Aorta (tissue), 5 donors: ENCODE data around the gene ZNF311. TPM values are rescaled to one million over a fixed set of nuclear protein-coding genes. Genes with fewer than 3 reads are reported as not detected.
"Not testable (repeated sequence)": the region's sequence is repeated elsewhere in the genome, so short reads cannot be mapped to it uniquely, and the experiment has no call there.

Experiments
- ATAC-seq: fragments of 200-7000 bp; cut with Tn5 transposase; one replicate; pipeline ENCODE4 v1.9.1; 2022; ENCODE audit warnings: moderate library complexity; ENCODE audit not compliant: low FRiP score
- DNase-seq, 2 donors: peaks; one replicate each; pipeline ENCODE4 v3.0.0-alpha.2; 2020
- H3K27ac ChIP-seq, 2 donors: one replicate each; pipeline ENCODE4 v1.5.1; 2013; ENCODE audit warnings: low read length in 2 of 2, mild to moderate bottlenecking in 2 of 2, moderate library complexity in 2 of 2, control low read depth in 1 of 2, inconsistent platforms in 1 of 2, low read depth in 1 of 2
- H3K27me3 ChIP-seq, 2 donors: one replicate each; pipeline ENCODE4 v1.6.1; 2013; ENCODE audit warnings: control low read depth in 1 of 2, low read length in 1 of 2, mild to moderate bottlenecking in 1 of 2, moderate library complexity in 1 of 2; ENCODE audit not compliant: insufficient read depth in 2 of 2, control insufficient read depth in 1 of 2
- H3K36me3 ChIP-seq, 2 donors: one replicate each; pipeline ENCODE4 v1.6.1; 2013; ENCODE audit warnings: control low read depth in 1 of 2, low read length in 1 of 2, mild to moderate bottlenecking in 1 of 2; ENCODE audit not compliant: insufficient read depth in 2 of 2, control insufficient read depth in 1 of 2
- H3K4me1 ChIP-seq, 2 donors: one replicate each; pipeline ENCODE4 v1.6.1; 2013; ENCODE audit warnings: low read length in 2 of 2, control low read depth in 1 of 2, mild to moderate bottlenecking in 1 of 2, moderate library complexity in 1 of 2; ENCODE audit not compliant: insufficient read depth in 2 of 2, control insufficient read depth in 1 of 2
- H3K4me3 ChIP-seq, 2 donors: one replicate each; pipeline ENCODE4 v1.5.1; 2013; ENCODE audit warnings: low read length in 2 of 2, control low read depth in 1 of 2, mild to moderate bottlenecking in 1 of 2
- H3K9me3 ChIP-seq: one replicate; pipeline ENCODE4 v1.6.1; 2013; ENCODE audit warnings: mild to moderate bottlenecking, low read length; ENCODE audit not compliant: control insufficient read depth
- WGBS, 2 donors: extraction: QIAGEN DNeasy Blood & Tissue Kit; methylation state at CpG; one replicate each; pipeline ENCODE4 v1.1.7; 2013; 5-methylcytosine and 5-hydroxymethylcytosine counted together
- intact Hi-C, 2 donors: fragments of 100-400 bp; cut with DNase I; formaldehyde crosslinking; loops; one replicate each; pipeline versions ENCODE4 v1.14.2 to v1.15.0; 2022
- polyA plus RNA-seq, 2 donors: library from polyadenylated mRNA; stranded (reverse); fragments of 200-250 nt; gene quantifications; one replicate each; pipeline ENCODE4 v1.2.3, GENCODE V29; 2013
- total RNA-seq, 2 donors: library from RNA; stranded (reverse); fragmentation: NEBNext Ultra II Directional; extraction: Animal tissue kit (Norgen Biotek cat#: 25700); gene quantifications; one replicate each; pipeline ENCODE4 v1.2.1, GENCODE V29; 2021
- donor health status: healthy with polysubstance abuse.
- donor health status: Bipolar disorder and iron deficiency.
- donor health status: DM: no; HTN: no; CAD: no.
- donor health status: DM: no; HTN: no; CAD: no.
- donor health status: DM: yes; HTN: yes; CAD: no.

ZNF311 gene
- total and polyA plus RNA-seq, 4 donors, result 0.62 to 1.2 (median 0.94) TPM

GRCh38 chr6:28980137-28980851 lies 24.8 kb downstream of the ZNF311 start:
- peak overlapping the region in 1 of 2 donors; percentile 32 for H3K27ac ChIP-seq
- 47 to 48% methylated on average over 8 of the region's 8 CpGs for WGBS, 2 donors
- peak overlapping the region in 1 of 2 donors; percentile 36 for H3K4me3 ChIP-seq
- no peaks in the 10 kb centered on the region for H3K36me3 ChIP-seq
- no peaks in the 10 kb centered on the region for H3K9me3 ChIP-seq
- H3K27me3 ChIP-seq, result no peaks in the 10 kb centered on the region
- ATAC-seq, result no peak
- H3K4me1 ChIP-seq, result peaks cover 0 to 2% of the 10 kb centered on the region in 2 donors
- no peak for DNase-seq
- intact Hi-C loops, result loop anchor here (5.0 to 10.0 kb wide), 4 partner anchors 98 to 1085 kb away; a partner anchor contains a TSS

GRCh38 chr6:28979679-28980078 lies 25.4 kb downstream of the ZNF311 start:
- intact Hi-C loops, result loop anchor here (5.0 to 10.0 kb wide), 4 partner anchors 97 to 1085 kb away; a partner anchor contains a TSS
- Histone ChIP-seq H3K9me3 (no peaks in the 10 kb centered on the region), H3K27ac (no peak overlapping the region), H3K27me3 (no peaks in the 10 kb centered on the region), H3K4me1 (peaks cover 0 to 2% of the 10 kb centered on the region in 2 donors), H3K36me3 (no peaks in the 10 kb centered on the region), H3K4me3 (no peak overlapping the region)
- ATAC-seq (no peak), DNase-seq (no peak)
- WGBS, 2 donors, result 65 to 66% methylated on average over 2 of the region's 2 CpGs

DNA sequence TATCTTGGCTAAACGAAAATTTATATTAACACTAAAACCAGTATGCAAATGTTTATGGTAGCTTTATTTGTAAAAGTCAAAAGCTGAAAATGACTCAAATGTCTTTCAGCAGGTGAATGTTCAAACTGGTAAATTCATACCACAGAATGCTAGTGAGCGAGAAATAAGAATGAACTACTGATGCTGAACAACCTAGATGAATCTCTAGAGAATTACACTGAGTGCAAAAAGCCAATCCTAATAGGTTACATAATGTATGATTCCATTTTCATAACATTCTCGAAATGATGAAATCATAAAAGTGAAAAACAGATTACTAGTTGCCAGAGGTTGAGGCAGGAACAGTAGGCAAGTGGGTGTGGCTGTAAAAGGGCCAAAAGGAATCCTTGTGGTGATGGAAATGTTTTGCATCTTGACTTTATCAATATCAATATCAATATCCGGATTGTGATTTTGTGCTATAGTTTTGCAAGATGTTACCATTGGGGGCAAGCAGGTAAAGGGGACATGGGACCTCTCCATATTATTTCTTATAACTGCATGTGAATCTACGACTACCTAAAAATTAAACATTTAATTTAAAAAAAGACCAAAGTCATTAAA lies 26.1 kb downstream of the ZNF311 start:
- intact Hi-C loops, result no loop called here
- 82 to 89% methylated on average over 5 of the region's 5 CpGs for WGBS, 2 donors
- Histone ChIP-seq H3K4me3 (no peak overlapping the region), H3K36me3 (no peaks in the 10 kb centered on the region), H3K4me1 (peaks cover 0 to 2% of the 10 kb centered on the region in 2 donors), H3K27me3 (no peaks in the 10 kb centered on the region), H3K27ac (no peak overlapping the region), H3K9me3 (no peaks in the 10 kb centered on the region)
- DNase-seq (no peak), ATAC-seq (no peak)

DNA sequence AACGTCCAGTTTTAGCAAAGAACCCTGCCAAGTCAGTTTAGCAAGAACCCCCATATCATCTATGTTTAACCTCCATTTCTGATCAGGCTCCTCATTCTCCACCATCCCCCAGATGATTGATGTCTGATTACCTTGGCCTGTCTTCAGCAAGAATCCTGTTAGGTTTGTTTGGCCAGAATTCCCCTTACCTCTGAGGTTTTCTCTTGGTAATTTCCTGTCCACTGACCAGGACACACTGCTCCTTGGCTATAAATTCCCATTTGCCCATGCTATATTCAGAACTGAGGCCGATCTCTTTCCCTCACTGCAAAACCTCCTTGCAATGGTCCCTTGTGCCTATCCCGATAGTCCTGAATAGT lies 27.0 kb downstream of the ZNF311 start:
- H3K4me3 ChIP-seq, result no peak overlapping the region
- 94 to 97% methylated on average over 3 of the region's 3 CpGs for WGBS, 2 donors
- H3K36me3 ChIP-seq, result no peaks in the 10 kb centered on the region
- H3K4me1 ChIP-seq, result peaks cover 0 to 2% of the 10 kb centered on the region in 2 donors
- intact Hi-C loops, result no loop called here
- no peaks in the 10 kb centered on the region for H3K27me3 ChIP-seq
- no peak for DNase-seq
- no peaks in the 10 kb centered on the region for H3K9me3 ChIP-seq
- H3K27ac ChIP-seq, result no peak overlapping the region
- no peak for ATAC-seq

- no peaks in the 10 kb centered on the region for H3K36me3 ChIP-seq
- H3K27ac ChIP-seq, result no peak overlapping the region
- WGBS, 2 donors, result 21 to 24% methylated on average over 51 of the region's 51 CpGs
- intact Hi-C loops, result loop anchor here in 1 of 2 donors (2.0 kb wide), 1 partner anchor 115 kb away; no protein-coding TSS in a partner anchor
- ATAC-seq (no peak), DNase-seq (peak in 1 of 2 donors; percentile 65)
- no peaks in the 10 kb centered on the region for H3K9me3 ChIP-seq
- H3K4me3 ChIP-seq, result no peak overlapping the region
- no peaks in the 10 kb centered on the region for H3K27me3 ChIP-seq
- H3K4me1 ChIP-seq, result peaks cover 0 to 2% of the 10 kb centered on the region in 2 donors
Observed at GRCh38 chr6:28977341-28978132, 27.6 kb downstream of the ZNF311 start.

GRCh38 chr6:28976677-28977076 lies 28.4 kb downstream of the ZNF311 start:
- DNase-seq (no peak), ATAC-seq (no peak)
- peaks cover 0 to 2% of the 10 kb centered on the region in 2 donors for H3K4me1 ChIP-seq
- H3K9me3 ChIP-seq, result no peaks in the 10 kb centered on the region
- intact Hi-C loops, result loop anchor here in 1 of 2 donors (2.0 kb wide), 1 partner anchor 114 kb away; no protein-coding TSS in a partner anchor
- no peak overlapping the region for H3K27ac ChIP-seq
- 85 to 90% methylated on average over 3 of the region's 3 CpGs for WGBS, 2 donors
- H3K27me3 ChIP-seq, result no peaks in the 10 kb centered on the region
- no peaks in the 10 kb centered on the region for H3K36me3 ChIP-seq
- H3K4me3 ChIP-seq, result no peak overlapping the region

GRCh38 chr6:28974505-28974904 lies 30.6 kb downstream of the ZNF311 start:
- H3K27ac ChIP-seq, result no peak overlapping the region
- 67 to 68% methylated on average over 1 of the region's 1 CpG for WGBS, 2 donors
- H3K4me1 ChIP-seq, result no peaks in the 10 kb centered on the region
- no peak for ATAC-seq
- intact Hi-C loops, result no loop called here
- H3K4me3 ChIP-seq, result no peak overlapping the region
- no peaks in the 10 kb centered on the region for H3K36me3 ChIP-seq
- peaks cover 2% of the 10 kb centered on the region for H3K9me3 ChIP-seq
- no peaks in the 10 kb centered on the region for H3K27me3 ChIP-seq
- DNase-seq, result no peak

- H3K27me3 ChIP-seq, intact Hi-C loops, H3K9me3 ChIP-seq, H3K36me3 ChIP-seq, DNase-seq, H3K4me3 ChIP-seq, ATAC-seq, H3K4me1 ChIP-seq, H3K27ac ChIP-seq: not testable (repeated sequence)
- WGBS, 2 donors, result 90 to 91% methylated on average over 21 of the region's 21 CpGs
Observed at GRCh38 chr6:28970056-28970455, 35.1 kb downstream of the ZNF311 start.
